ENCODE results near the gene TRMT112. TPM values are rescaled to one million over a fixed set of nuclear protein-coding genes. Genes with fewer than 3 reads are reported as not detected.

Gene TRMT112
- total RNA-seq, 1 donor from 2014 or later = 149 TPM

DNA sequence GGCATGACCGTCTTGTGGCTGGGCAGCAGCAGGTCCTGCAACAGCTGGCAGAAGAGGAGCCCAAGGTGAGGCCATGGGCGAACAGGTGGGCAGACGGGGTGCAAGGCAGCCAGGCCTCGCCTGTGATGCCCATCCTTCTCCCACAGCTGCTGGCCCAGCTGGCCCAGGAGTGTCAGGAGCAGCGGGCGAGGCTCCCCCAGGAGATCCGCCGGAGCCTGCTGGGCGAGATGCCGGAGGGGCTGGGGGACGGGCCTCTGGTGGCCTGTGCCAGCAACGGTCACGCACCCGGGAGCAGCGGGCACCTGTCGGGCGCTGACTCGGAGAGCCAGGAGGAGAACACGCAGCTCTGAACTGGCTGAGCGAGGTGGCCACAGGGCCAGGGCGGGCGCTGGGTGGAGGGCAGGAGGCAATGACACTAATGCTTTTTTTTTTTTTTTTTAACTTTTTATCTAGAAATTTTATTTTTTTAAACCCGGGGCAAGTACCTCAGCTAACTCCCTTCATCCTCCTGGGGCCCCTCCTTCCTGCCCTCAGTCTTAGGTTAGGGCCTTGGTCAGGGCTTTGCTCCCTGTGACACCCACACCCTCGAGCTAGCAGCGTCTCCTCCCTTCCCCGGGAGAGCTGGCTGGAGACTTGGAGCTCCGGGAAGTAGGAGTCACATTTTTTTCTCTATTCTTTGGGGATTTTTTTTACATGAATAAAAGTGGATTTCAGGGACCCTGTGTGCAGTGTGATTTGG, 50.0 kb downstream of the TRMT112 start:
- intact Hi-C loops (cut with DNase I) = no loop called here
- DNase-seq (ENCODE audit: low spot score) = no peak
- ATAC-seq = no peak

Small RNA genes within 50 kb of the gene (microRNA-seq; reads per million reads assigned to microRNA genes)
- gene MIR7155 = 1.4 reads per million

Other genes with a start within 250 kb of the TRMT112 start
- 20.6 TPM for gene MACROD1, start 151.4 kb downstream of the TRMT112 start, total RNA-seq
- 87.6 TPM for gene STIP1, start 131.4 kb downstream of the TRMT112 start, total RNA-seq
- 20.7 TPM for gene FERMT3, start 110.8 kb downstream of the TRMT112 start, total RNA-seq
- gene TRPT1, start 91.4 kb downstream of the TRMT112 start, total RNA-seq = 20.6 TPM
- 28.0 TPM for gene NUDT22, start 91.3 kb downstream of the TRMT112 start, total RNA-seq
- gene DNAJC4, start 87.0 kb downstream of the TRMT112 start, total RNA-seq = 30.4 TPM
- gene VEGFB, start 83.0 kb downstream of the TRMT112 start, total RNA-seq = 134 TPM
- 56.2 TPM for gene FKBP2, start 76.5 kb downstream of the TRMT112 start, total RNA-seq
- gene PPP1R14B, start 70.6 kb downstream of the TRMT112 start, total RNA-seq = 48.8 TPM
- gene PLCB3, start 66.0 kb downstream of the TRMT112 start, total RNA-seq = 23.6 TPM
- 47.4 TPM for gene BAD, start 32.9 kb downstream of the TRMT112 start, total RNA-seq
- gene GPR137, start 31.7 kb downstream of the TRMT112 start, total RNA-seq = 34.4 TPM
- not detected for gene KCNK4, start 26.3 kb downstream of the TRMT112 start, total RNA-seq
- gene CATSPERZ, start 17.2 kb downstream of the TRMT112 start, total RNA-seq = not detected
- gene ESRRA, start 12.0 kb downstream of the TRMT112 start, total RNA-seq = 17.4 TPM
- gene PRDX5, start 562 bp upstream of the TRMT112 start, total RNA-seq = 143 TPM
- gene CCDC88B, start 22.6 kb upstream of the TRMT112 start, total RNA-seq = 12.9 TPM
- 23.8 TPM for gene RPS6KA4, start 41.6 kb upstream of the TRMT112 start, total RNA-seq
- gene SLC22A11, start 238.4 kb upstream of the TRMT112 start, total RNA-seq = not detected